Mucosa of descending colon (tissue), 3 donors: ENCODE measurements around the gene TLE3. TPM values are rescaled to one million over a fixed set of nuclear protein-coding genes. Genes with fewer than 3 reads are reported as not detected.

Source experiments
- ATAC-seq: fragments of 200-7000 bp; cut with Tn5 transposase; one replicate; pipeline ENCODE4 v1.9.1; 2020; ENCODE audit warnings: mild to moderate bottlenecking, moderate library complexity
- DNase-seq, 3 donors: peaks; one replicate each; pipeline ENCODE4 v3.0.0-alpha.2; 2020
- H3K36me3 ChIP-seq: fragments of 200-600 bp; one replicate; pipeline ENCODE4 v1.8.0; 2021; ENCODE audit warnings: low read depth, mild to moderate bottlenecking
- H3K4me1 ChIP-seq: fragments of 200-600 bp; one replicate; pipeline ENCODE4 v1.8.0; 2021; ENCODE audit warnings: low read depth, mild to moderate bottlenecking
- H3K4me3 ChIP-seq: fragments of 200-600 bp; one replicate; pipeline ENCODE4 v1.8.0; 2021; ENCODE audit warnings: mild to moderate bottlenecking
- H3K9me3 ChIP-seq: fragments of 200-600 bp; one replicate; pipeline ENCODE4 v1.8.0; 2021; ENCODE audit warnings: mild to moderate bottlenecking
- intact Hi-C, 2 donors: fragments of 100-400 bp; cut with DNase I in 1 of 2; cut with micrococcal nuclease in 1 of 2; formaldehyde crosslinking; loops; one replicate each; pipeline versions ENCODE4 v1.11.0 to v1.11.1; 2022; cut with DNase I, micrococcal nuclease
- total RNA-seq, 3 donors: library from RNA; stranded (reverse); fragmentation: NEBNext Ultra II Directional in 2 of 3; extraction: Animal tissue kit (Norgen Biotek cat#: 25700) in 2 of 3; gene quantifications; one replicate each; pipeline versions ENCODE4 v1.2.1 to v1.2.4, GENCODE V29; 2021 to 2023
- TF ChIP-seq, protein P1 (sequence below): fragments of 200-600 bp; IDR thresholded peaks from one replicate; pipeline ENCODE4 v1.8.0; 2022; ENCODE audit warnings: antibody characterized with exemption, mild to moderate bottlenecking
- donor health status: DM: no; HTN: no; CAD: no; lungs with moderate emphysema.
- donor health status: DM: no; HTN: no; CAD: no.
- donor health status: DM: no; HTN: yes; CAD: no.

The TLE3 gene
- total RNA-seq, 3 donors from 2014 or later: 77.6 to 123 (median 103) TPM

DNA sequence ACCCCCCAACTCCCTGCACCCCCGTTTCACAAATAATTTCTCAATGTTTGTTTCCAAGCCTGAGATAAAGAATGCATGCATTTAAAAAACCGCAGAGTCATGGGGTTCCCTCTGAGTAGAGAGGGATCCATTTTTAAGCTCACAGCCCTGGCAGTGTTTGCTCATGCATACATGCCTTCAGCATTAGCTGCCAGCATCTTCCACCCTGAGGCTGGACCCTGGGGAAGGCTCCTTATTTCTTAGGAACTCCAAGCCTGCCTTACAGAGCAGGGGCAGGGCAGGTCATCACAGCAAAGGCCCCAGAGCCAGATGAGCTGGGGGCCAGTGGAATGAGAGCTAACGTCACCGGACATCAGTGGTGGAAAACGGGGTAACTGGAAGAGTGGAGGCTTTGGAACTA lies 31.3 kb downstream of the TLE3 start:
- TF ChIP-seq, protein P1, sequence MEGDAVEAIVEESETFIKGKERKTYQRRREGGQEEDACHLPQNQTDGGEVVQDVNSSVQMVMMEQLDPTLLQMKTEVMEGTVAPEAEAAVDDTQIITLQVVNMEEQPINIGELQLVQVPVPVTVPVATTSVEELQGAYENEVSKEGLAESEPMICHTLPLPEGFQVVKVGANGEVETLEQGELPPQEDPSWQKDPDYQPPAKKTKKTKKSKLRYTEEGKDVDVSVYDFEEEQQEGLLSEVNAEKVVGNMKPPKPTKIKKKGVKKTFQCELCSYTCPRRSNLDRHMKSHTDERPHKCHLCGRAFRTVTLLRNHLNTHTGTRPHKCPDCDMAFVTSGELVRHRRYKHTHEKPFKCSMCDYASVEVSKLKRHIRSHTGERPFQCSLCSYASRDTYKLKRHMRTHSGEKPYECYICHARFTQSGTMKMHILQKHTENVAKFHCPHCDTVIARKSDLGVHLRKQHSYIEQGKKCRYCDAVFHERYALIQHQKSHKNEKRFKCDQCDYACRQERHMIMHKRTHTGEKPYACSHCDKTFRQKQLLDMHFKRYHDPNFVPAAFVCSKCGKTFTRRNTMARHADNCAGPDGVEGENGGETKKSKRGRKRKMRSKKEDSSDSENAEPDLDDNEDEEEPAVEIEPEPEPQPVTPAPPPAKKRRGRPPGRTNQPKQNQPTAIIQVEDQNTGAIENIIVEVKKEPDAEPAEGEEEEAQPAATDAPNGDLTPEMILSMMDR: no peak

DNA sequence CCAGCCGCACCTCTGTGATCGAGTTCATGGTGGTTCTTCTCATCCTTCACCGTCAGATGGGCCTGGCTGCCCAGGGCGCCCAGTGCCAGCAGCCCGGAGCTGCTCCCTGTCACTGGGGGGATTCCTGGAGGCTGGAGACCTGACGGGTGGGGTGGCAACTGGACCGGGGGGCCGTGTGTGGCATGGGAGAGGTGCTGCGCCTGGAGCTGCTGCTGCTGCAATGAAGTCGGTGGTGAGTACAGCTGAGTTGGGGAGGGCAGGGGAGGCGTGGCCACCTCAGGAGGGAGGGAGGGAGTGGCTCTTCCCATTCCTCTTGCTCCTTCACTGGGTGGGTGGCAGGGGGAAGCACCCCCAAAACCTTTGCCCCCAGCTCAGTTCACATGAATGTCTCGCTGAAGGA lies 31.7 kb downstream of the TLE3 start:
- H3K9me3 ChIP-seq: no peaks in the 10 kb centered on the region
- H3K4me3 ChIP-seq: no peak overlapping the region
- intact Hi-C loops: no loop called here
- DNase-seq: no peak
- ATAC-seq: no peak
- TF ChIP-seq, protein P1: no peak
- H3K36me3 ChIP-seq: no peaks in the 10 kb centered on the region
- peaks cover 24% of the 10 kb centered on the region for H3K4me1 ChIP-seq

More for the DNA sequence above, 31.3 kb downstream of the TLE3 start:
- Histone ChIP-seq H3K36me3 (peaks cover 2% of the 10 kb centered on the region), H3K4me1 (peaks cover 24% of the 10 kb centered on the region), H3K9me3 (no peaks in the 10 kb centered on the region), H3K4me3 (no peak overlapping the region)
- ATAC-seq (no peak), DNase-seq (no peak)
- intact Hi-C loops: no loop called here

DNA sequence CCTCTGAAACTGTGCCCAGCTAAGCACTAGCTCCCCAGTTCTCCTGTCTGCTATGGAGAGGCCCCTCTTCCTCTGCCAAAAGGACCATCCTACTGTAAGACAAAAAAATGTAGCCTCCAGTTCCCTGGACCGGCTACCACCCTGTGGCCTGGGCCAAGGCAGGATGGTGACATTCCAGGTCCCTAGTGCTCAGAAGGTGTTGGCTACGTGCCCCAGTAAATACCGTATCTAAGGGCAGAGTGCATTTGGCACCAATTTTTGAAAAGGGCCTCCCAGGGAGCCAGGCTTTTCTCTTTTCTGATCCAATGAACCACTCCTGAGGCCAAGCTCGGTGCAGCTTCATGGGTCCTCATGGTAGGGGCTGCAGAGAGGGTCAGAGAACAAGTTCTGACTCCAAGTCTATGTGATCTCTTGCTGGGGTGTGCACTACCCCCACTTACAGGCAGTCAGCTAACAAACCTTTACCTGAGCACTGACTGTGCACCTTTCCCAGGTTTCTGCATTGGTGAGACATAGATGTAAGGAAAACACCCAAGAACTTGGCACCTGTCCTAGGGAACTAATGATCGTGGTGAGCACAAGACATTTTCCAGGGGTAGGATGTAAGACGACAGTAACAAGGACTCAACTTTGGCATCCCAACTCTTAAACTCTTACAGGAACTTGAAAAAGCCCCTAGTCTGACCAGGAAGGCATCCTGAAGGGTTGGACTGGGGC lies 32.6 kb downstream of the TLE3 start:
- DNase-seq: peak in 2 of 3 donors; percentile 35 to 77
- Histone ChIP-seq H3K4me3 (no peak overlapping the region), H3K9me3 (no peaks in the 10 kb centered on the region), H3K36me3 (no peaks in the 10 kb centered on the region), H3K4me1 (peaks cover 24% of the 10 kb centered on the region)
- ATAC-seq: peak; percentile 75
- TF ChIP-seq, protein P1: no peak
- intact Hi-C loops: no loop called here

DNA sequence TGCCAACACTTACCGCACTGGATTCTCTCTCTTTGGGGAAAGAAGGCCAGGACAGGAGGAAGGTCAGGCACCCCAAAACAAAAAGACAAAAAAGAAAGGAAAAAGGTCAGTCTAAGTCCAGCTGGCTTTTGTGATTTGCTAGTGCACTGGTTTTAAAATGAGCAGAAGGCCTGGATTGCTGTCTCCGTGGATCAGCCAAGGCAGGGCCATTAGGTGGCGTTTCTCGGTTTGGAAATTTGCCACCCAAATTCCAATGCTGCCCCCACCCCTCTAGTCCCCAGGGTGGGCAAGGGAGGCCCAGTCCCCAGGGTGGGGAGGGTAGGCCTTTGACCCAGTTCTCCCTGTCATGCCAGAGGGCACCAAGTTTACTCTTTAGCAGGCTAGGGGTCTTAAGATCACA lies 33.3 kb downstream of the TLE3 start:
- no peak overlapping the region for H3K4me3 ChIP-seq
- H3K4me1 ChIP-seq: peaks cover 24% of the 10 kb centered on the region
- ATAC-seq (no peak), DNase-seq (peak in 1 of 3 donors; percentile 23)
- H3K9me3 ChIP-seq: no peaks in the 10 kb centered on the region
- no peaks in the 10 kb centered on the region for H3K36me3 ChIP-seq
- TF ChIP-seq, protein P1: no peak
- intact Hi-C loops: no loop called here

DNA sequence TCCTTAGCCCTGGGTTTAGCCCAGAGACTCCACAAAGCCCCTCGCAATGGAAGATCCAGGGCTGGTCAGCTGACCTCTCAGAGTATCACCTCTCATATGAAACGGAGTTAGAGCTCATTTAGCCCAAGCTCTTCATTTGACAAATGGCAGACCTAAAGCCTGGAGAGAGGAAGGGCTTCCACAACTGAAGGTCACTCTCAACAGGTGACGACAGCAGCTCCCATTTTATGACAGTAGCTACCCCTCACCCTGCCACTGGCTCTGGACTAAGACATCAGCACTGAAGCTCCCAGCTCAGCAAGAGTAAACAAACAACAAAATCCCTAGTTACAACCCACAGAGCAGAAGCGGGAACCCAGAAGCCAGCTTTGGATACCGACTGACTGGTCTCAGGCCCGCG lies 33.7 kb downstream of the TLE3 start:
- DNase-seq (peak in 1 of 3 donors; percentile 19), ATAC-seq (no peak)
- H3K4me3 ChIP-seq: no peak overlapping the region
- peaks cover 24% of the 10 kb centered on the region for H3K4me1 ChIP-seq
- TF ChIP-seq, protein P1: no peak
- intact Hi-C loops: no loop called here
- no peaks in the 10 kb centered on the region for H3K36me3 ChIP-seq
- no peaks in the 10 kb centered on the region for H3K9me3 ChIP-seq
